HG03520 (cell line): Measurements from ENCODE around the gene TMEM109.
"Not testable (repeated sequence)": the region's sequence is repeated elsewhere in the genome, so short reads cannot be mapped to it uniquely, and the experiment has no call there.

Experiments used
- ATAC-seq: cut with Tn5 transposase; IDR thresholded peaks from one replicate; pipeline ENCODE4 v1.9.1; 2021; ENCODE audit warnings: mild to moderate bottlenecking, moderate library complexity; ENCODE audit not compliant: unreplicated experiment

TMEM109 gene

DNA sequence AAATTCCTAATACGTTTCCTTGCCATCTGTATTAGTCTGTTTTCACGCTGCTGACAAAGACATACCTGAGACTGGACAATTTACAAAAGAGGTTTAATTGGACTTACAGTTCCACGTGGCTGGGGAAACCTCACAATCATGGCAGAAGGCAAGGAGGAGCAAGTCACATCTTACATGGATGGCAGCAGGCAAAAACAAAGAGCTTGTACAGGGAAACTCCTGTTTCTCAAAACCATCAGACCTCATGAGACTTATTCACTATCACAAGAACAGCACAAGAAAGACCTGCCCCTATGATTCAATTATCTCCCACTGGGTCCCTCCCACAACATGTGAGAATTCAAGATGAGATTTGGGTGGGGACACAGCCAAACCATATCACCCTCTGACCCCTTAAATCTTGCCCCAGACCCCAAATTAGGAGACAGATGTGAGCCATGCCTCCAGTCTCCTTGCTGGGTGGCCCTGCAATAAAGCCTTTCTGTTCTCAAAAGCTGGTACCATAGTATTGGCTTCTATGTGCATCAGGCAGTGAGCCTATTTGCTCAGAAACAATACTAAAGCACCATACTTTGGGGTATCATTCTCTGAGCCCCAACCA lies 4.2 kb upstream of the TMEM109 start:
- not testable (repeated sequence) for ATAC-seq

- peak; percentile 28 for ATAC-seq
These were observed 3.7 kb upstream of the TMEM109 start for GRCh38 chr11:60910281-60910687.

- ATAC-seq = no peak
These were observed 3.1 kb upstream of the TMEM109 start for GRCh38 chr11:60910711-60911380.

DNA sequence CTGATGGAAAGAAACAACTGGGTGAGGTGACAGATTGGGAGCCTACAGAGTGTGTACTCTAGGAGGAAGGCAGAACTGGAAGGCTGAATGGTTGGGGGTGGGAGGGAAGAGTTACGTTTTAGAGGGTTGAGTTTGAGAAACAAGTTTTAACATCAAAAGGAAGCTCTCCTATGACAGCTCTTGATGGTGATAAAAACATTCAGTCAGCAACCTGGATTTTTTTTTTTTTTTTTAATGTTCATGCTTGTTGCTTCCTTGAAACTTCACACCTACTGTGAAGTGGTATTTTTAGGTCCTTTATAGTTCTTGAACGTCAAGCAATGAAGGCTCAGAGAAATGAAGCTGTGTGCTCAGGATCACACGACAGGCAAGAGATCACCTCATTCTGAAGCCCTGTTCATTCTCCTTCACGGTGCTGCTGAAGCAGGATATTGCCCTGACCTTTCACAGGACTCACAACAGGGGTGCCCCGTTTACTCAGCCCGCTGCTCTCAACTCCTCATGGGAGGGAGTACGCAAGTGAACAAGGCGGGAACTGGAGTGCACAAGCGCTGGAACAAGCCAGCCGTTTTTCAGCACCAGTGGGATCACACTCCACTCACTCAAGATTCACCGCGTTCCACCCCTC lies 1.6 kb upstream of the TMEM109 start:
- no peak for ATAC-seq

- ATAC-seq = no peak
These were observed 968 bp upstream of the TMEM109 start for GRCh38 chr11:60912851-60913528.

DNA sequence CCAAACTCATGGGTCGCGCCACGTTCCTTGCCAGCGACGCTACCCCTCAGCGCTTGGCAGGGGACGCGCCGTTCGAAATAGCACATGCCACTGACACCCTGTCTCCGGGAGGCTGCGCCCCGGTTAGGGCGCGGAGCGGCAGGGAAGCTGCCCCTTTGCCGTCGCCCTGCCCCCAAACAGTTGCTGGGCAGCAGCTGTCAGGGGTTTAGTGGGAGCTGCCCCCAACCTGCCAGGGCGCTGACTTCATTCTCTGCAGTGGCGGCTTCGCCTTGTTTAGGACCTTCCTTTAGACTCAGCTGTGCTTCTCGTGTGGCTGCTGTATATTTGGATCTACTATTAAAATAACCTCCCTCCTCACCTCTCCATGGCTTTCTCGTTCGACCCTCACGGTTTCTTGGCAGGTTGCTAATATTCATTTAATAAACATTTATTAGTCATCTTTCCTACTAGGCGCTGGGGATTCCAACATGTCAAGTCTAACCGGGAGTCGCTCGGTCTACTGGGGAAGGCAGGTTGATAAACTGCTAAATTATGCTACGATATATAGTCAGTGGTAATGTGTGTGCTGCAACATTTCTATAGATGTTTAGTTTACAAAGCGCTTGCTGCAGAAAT lies 782 bp downstream of the TMEM109 start:
- ATAC-seq = no peak

- ATAC-seq = peak; percentile 34
These were observed 1.4 kb downstream of the TMEM109 start for GRCh38 chr11:60915248-60915914.

- ATAC-seq = no peak
These were observed 2.8 kb downstream of the TMEM109 start for GRCh38 chr11:60916669-60917206.

- no peak for ATAC-seq
These were observed 3.3 kb downstream of the TMEM109 start for GRCh38 chr11:60917267-60917666.

DNA sequence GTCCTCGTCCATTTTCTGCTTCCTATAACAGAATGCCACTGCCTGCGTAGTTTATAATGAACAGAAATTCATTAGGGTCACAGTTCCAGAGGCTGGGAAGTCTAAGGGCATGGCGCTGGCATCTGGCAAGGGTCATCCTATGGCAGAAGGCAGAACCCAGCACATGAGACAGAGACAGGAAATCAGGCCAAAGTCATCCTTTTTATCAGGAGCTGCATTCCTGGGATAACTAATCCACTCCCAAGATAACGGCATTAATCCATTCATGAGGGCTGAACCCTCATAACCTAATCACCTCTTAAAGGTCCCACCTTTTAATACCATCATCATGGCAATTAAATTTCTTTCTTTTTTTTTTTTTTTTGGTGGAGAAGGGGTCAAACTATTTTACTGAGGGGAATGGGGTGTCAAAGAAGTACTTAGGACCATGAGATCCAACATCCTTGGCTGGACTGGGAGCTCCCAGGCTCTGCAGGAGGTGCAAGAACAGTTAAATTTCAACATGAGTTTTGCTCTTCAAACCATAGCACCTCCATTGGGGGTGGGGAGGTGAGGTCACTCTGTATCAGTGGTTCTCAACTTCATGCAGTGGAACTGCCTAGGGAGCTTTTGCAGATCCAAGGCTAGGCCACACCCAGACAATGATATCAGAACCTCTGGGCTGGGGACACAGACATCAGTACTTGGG lies 4.4 kb downstream of the TMEM109 start:
- ATAC-seq = no peak

DNA sequence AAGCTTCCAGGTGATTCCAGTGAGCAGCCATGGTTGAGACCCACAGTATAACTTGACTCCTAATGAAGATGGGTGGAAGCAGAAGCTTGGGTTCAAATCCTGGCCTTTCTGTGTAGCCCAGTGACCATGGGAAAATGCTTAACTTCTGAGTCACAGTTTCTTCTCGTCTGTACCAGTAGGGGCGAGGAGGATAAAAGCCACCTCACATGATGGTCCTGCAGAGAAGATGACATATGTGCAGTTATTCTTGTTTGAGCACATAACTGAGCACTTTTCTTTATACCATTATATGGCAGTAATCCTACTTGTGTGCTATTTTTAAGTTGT lies 4.9 kb downstream of the TMEM109 start:
- ATAC-seq = no peak

DNA sequence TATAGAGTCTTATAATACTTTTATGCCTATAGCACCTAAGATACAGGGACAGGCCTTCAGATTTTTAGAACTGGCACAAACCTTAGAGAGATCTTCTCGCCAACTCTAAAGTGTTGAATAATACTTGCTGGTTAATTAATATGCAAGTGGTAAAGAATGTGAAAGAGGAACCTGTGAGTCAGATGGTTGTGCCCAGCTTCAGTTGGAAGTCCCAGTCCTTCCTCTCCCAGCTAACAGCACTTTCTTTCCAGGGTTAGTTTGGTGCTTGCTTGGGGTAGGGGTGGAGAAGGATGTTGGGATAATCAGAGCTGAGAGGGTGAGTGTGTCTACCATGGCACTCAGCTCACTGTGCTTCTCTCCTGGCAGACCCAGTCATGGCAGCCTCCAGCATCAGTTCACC lies 5.4 kb downstream of the TMEM109 start:
- ATAC-seq = no peak

DNA sequence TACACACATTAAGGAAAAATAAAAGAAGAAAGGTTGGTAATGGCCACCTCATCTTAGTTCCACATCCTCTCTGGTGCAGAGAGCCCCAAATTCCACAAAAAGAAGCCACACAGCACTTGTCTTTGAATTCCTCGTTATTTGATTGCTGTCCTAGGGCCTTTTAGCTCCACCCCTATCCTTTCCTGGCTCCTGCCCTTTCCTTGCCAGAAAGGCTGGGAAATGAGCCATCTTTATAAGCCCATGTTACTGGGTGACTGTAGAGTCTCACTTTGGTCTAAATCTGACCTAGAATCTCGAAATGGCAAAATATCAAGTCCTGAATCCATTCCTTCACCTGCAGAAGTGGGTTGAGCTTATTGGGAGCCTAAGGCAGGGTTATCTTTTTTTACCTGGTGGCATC lies 6.0 kb downstream of the TMEM109 start:
- ATAC-seq = no peak

- no peak for ATAC-seq
These were observed 7.3 kb downstream of the TMEM109 start for GRCh38 chr11:60921259-60921658.

DNA sequence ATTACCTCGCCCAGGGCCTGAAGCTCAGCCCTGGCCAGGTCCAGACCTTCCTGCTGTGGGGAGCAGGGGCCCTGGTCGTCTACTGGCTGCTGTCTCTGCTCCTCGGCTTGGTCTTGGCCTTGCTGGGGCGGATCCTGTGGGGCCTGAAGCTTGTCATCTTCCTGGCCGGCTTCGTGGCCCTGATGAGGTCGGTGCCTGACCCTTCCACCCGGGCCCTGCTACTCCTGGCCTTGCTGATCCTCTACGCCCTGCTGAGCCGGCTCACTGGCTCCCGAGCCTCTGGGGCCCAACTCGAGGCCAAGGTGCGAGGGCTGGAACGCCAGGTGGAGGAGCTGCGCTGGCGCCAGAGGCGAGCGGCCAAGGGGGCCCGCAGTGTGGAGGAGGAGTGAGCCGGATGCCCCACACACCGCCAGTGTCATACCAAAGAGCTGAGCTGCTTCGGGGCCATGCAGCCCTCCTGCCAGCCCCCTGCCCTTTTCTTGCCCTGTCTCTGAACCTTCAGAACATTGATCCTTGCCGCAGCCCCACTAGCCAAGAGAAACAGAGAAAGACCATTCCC lies 7.9 kb downstream of the TMEM109 start:
- no peak for ATAC-seq

GRCh38 chr11:60922906-60923305 lies 8.9 kb downstream of the TMEM109 start:
- ATAC-seq = no peak

DNA sequence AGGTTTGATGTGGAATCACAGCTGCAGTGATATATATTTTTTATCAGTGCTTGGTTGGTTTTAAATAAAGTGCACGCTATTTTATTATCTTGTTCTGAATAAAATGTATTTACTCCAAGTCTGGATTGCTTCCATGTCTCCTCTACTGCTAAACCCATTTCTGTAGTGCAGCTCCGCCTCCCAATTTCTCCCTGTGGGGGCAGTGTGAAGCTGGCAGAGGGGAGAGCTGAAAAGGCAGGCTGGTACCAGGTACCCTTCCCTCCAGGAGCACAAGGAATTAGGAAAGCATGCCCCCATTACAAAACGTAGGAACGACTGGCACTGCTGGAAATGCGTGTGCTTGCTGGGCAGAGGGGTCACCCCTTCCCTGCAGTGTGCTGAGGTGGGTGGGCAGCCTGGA lies 9.4 kb downstream of the TMEM109 start:
- ATAC-seq = no peak

GRCh38 chr11:60923800-60924109 lies 9.8 kb downstream of the TMEM109 start:
- ATAC-seq = no peak

DNA sequence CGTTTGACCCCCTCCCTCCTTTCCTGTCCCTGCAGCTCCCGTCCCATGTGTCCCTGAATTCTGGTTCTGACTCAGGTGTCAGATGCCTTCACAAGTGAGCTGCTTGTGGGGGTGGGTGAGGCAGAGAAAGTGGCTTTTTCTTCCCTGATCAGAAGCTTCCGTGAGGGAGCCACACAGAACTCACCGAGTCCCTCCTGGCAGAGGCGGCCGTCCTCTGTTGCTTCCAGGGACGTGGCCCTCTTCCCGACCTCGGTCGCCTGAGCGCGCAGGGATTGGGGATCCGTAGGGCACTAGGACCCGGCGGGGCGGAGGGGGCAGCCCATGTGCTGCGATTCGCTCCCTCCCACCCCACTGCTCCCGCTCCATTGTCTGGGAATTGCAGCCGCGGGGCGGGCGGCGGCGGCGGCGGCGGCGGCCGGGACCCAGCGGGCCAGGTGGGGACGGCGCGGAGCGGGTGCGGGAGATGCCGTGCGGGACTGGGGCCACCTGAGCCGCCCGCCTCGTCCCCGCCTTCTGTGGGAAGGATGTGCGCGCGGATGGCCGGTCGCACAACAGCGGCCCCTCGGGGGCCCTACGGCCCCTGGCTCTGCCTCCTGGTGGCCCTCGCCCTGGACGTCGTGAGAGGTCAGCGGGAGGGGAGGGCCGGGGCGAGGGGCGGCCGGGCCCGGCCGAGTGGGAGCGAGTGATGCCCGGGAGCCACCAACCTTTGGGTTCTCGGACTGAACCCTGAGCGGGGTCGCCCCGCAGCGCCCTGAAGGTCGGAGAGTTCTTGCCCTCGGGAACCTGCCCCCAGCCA lies 10.3 kb downstream of the TMEM109 start, which contains the start of gene TMEM132A:
TMEM132A (plus strand) TSS at position 351 of the 796 bp plus-strand sequence; CDS start at position 525, 174 bp downstream.
- no peak for ATAC-seq
